ENCODE results near the gene SH2D1B.
"Not testable (repeated sequence)": the region's sequence is repeated elsewhere in the genome, so short reads cannot be mapped to it uniquely, and the experiment has no call there.

The SH2D1B gene

DNA sequence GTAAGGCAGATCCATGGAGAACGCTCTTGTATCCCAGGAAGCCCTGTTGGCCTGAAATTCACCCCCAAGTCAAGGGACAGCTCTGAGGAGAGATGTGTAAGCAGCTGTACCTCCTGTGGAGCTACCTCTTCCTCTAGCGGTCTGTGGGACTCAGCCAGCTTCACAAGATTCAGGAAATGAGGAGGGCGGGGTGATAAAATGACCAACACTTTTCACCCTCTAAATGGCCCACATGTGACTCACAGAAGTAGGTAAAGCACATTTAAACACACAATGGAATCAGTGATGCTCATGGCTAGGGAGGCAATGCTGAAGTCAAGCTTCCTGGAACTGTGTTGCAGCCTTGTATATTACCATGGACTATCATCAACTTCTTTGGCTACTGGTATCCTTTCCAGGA is at the start of gene SH2D1B:
TSS of gene SH2D1B (minus strand) at position 135 of the 400 bp plus-strand sequence. CDS start at position 15, 120 bp downstream.
- Histone ChIP-seq H3K79me2 (ENCODE audit: insufficient read depth, low read depth) (no peaks in the 10 kb centered on the region), H2AFZ (ENCODE audit: low read depth) (no peak within 1 kb of the TSS), H3K36me3 (ENCODE audit: insufficient read depth) (no peaks in the 10 kb centered on the region), H3K9ac (no peak within 1 kb of the TSS), H3K4me3 (IDR thresholded peaks at IDR 0.05; ENCODE audit: insufficient read depth, low read depth, low read length) (no peak within 1 kb of the TSS), H4K20me1 (ENCODE audit: insufficient read depth) (no peaks in the 10 kb centered on the region), H3K27me3 (ENCODE audit: insufficient read depth, low read depth) (no peaks in the 10 kb centered on the region), H3K27ac (no peak within 1 kb of the TSS), H3K4me2 (no peak within 1 kb of the TSS), H3K4me1 (ENCODE audit: low read depth, poor library complexity, severe bottlenecking) (peaks cover 12% of the 10 kb centered on the region)
- TF ChIP-seq, protein P1, sequence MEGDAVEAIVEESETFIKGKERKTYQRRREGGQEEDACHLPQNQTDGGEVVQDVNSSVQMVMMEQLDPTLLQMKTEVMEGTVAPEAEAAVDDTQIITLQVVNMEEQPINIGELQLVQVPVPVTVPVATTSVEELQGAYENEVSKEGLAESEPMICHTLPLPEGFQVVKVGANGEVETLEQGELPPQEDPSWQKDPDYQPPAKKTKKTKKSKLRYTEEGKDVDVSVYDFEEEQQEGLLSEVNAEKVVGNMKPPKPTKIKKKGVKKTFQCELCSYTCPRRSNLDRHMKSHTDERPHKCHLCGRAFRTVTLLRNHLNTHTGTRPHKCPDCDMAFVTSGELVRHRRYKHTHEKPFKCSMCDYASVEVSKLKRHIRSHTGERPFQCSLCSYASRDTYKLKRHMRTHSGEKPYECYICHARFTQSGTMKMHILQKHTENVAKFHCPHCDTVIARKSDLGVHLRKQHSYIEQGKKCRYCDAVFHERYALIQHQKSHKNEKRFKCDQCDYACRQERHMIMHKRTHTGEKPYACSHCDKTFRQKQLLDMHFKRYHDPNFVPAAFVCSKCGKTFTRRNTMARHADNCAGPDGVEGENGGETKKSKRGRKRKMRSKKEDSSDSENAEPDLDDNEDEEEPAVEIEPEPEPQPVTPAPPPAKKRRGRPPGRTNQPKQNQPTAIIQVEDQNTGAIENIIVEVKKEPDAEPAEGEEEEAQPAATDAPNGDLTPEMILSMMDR (conservative IDR thresholded peaks at IDR 0.05; ENCODE audit: low read depth, low read length): no peak

DNA sequence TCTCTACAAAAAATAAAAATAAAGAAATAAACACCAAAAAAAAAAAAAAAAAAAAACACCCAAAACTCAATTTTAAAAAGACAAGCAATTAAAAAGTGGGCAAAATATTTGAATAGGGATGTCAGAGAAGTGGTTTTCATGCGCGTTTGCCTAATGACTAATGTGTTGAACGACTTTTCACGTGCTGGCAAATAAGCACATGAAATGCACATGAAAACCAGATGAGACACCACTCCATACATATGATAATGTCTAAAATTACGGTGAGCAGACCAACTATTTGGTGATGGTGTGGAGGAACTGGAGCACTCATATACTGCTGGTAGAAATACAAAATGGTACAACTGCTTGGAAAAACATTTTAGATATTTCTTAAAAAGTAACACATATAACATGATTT is 46.3 kb upstream of the SH2D1B start:
- no peak overlapping the region for H3K4me3 ChIP-seq (IDR thresholded peaks at IDR 0.05; ENCODE audit: insufficient read depth, low read depth, low read length)
- H3K9ac ChIP-seq: no peak overlapping the region
- no peak overlapping the region for H3K27ac ChIP-seq
- no peaks in the 10 kb centered on the region for H3K79me2 ChIP-seq (ENCODE audit: insufficient read depth, low read depth)
- no peaks in the 10 kb centered on the region for H3K27me3 ChIP-seq (ENCODE audit: insufficient read depth, low read depth)
- H4K20me1 ChIP-seq (ENCODE audit: insufficient read depth): no peaks in the 10 kb centered on the region
- TF ChIP-seq, protein P1 (conservative IDR thresholded peaks at IDR 0.05; ENCODE audit: low read depth, low read length): no peak
- peaks cover 4% of the 10 kb centered on the region for H3K4me1 ChIP-seq (ENCODE audit: low read depth, poor library complexity, severe bottlenecking)
- H2AFZ ChIP-seq (ENCODE audit: low read depth): no peak overlapping the region
- H3K36me3 ChIP-seq (ENCODE audit: insufficient read depth): no peaks in the 10 kb centered on the region
- no peak overlapping the region for H3K4me2 ChIP-seq

- TF ChIP-seq, protein P1 (conservative IDR thresholded peaks at IDR 0.05; ENCODE audit: low read depth, low read length): no peak
- Histone ChIP-seq H3K36me3 (ENCODE audit: insufficient read depth) (no peaks in the 10 kb centered on the region), H3K27ac (no peak overlapping the region), H3K4me3 (IDR thresholded peaks at IDR 0.05; ENCODE audit: insufficient read depth, low read depth, low read length) (no peak overlapping the region), H3K79me2 (ENCODE audit: insufficient read depth, low read depth) (no peaks in the 10 kb centered on the region), H4K20me1 (ENCODE audit: insufficient read depth) (no peaks in the 10 kb centered on the region), H3K4me2 (no peak overlapping the region), H3K9ac (no peak overlapping the region), H2AFZ (ENCODE audit: low read depth) (no peak overlapping the region), H3K27me3 (ENCODE audit: insufficient read depth, low read depth) (no peaks in the 10 kb centered on the region), H3K4me1 (ENCODE audit: low read depth, poor library complexity, severe bottlenecking) (peaks cover 4% of the 10 kb centered on the region)
These were observed 44.4 kb upstream of the SH2D1B start for GRCh38 chr1:162456323-162456722.

GRCh38 chr1:162454361-162454760 is 42.4 kb upstream of the SH2D1B start:
- H3K79me2 ChIP-seq (ENCODE audit: insufficient read depth, low read depth); H3K4me2 ChIP-seq; H3K4me1 ChIP-seq (ENCODE audit: low read depth, poor library complexity, severe bottlenecking); H3K9ac ChIP-seq; H3K4me3 ChIP-seq (IDR thresholded peaks at IDR 0.05; ENCODE audit: insufficient read depth, low read depth, low read length); H3K36me3 ChIP-seq (ENCODE audit: insufficient read depth); H3K27ac ChIP-seq; H4K20me1 ChIP-seq (ENCODE audit: insufficient read depth); H3K27me3 ChIP-seq (ENCODE audit: insufficient read depth, low read depth); H2AFZ ChIP-seq (ENCODE audit: low read depth): not testable (repeated sequence)

DNA sequence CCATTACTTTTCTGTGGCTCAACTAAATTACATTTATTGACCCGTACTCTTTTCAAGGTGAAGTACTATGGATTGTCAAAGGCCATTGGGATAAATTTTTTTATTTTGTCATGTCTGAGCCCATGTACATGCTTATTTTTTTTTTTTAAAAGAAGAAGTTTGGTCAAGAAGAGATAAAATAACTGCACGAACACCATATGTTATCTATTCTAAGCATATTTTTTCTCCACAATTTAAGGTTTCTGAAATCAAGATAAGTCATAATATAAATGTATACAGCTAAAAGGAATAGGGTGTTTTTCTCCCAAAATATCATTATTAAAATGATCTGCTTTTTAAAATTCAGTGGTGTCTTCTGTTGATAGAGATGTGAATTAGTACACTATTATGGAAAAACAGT is 35.0 kb upstream of the SH2D1B start:
- Histone ChIP-seq H3K9ac (no peak overlapping the region), H3K27me3 (ENCODE audit: insufficient read depth, low read depth) (no peaks in the 10 kb centered on the region), H2AFZ (ENCODE audit: low read depth) (no peak overlapping the region), H3K4me2 (no peak overlapping the region), H3K4me1 (ENCODE audit: low read depth, poor library complexity, severe bottlenecking) (peaks cover 35% of the 10 kb centered on the region), H3K79me2 (ENCODE audit: insufficient read depth, low read depth) (no peaks in the 10 kb centered on the region), H3K4me3 (IDR thresholded peaks at IDR 0.05; ENCODE audit: insufficient read depth, low read depth, low read length) (no peak overlapping the region), H4K20me1 (ENCODE audit: insufficient read depth) (no peaks in the 10 kb centered on the region), H3K27ac (no peak overlapping the region), H3K36me3 (ENCODE audit: insufficient read depth) (no peaks in the 10 kb centered on the region)
- TF ChIP-seq, protein P1 (conservative IDR thresholded peaks at IDR 0.05; ENCODE audit: low read depth, low read length): no peak
